ENCODE results near the gene ANKRD13B. TPM values are rescaled to one million over a fixed set of nuclear protein-coding genes. Genes with fewer than 3 reads are reported as not detected.

Gene ANKRD13B
- total and polyA plus RNA-seq, 2 of the 13 experiments (the other 11 are each of a cell fraction or from before 2014, with no cell fraction given), result 1.7 to 1.8 TPM

DNA sequence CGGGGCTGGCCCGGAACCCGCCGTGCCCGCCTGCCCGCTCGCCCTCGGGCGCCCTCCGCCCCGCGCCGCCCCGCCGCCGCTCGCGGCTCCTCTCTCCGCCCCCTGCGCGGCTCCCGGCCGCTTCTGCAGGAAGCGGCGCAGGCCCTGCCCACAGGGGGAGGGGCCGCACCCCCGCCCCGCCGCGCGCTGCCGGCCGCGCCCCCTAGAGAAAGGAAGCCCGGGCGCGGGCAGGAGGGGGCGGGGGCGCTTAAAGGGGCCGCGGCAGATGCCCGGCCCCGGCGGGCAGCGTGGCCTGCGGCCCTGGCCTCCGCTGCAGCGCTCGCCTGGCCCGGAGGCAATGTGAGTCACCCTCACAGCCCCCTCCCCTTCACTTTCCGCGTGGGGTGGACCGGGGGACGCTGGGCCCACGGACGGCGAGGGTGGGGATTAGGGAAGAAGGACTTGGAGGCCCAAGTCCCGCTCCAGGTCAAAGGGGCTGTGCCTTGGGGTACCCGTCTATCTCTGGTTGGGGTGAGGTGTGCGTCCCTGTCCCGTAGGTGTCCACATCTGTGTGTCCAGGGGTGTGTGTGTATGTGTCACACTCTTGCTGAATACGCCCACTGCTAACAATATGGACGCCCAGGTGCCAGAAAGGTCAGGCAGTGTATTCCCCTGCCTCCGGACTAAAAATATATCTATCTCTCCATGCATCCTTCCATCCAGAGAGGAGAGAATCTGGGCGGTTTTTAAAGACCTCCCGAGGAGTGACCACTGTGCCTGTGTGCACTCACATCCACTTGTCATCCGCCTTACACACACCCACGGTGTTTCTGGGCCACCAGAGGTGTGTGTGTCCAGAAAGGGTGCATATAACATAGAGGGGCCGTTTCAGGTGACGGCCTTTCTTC, 3.2 kb upstream of the ANKRD13B start, which contains the start of gene GIT1 (continued):
- TF ChIP-seq, protein P1, sequence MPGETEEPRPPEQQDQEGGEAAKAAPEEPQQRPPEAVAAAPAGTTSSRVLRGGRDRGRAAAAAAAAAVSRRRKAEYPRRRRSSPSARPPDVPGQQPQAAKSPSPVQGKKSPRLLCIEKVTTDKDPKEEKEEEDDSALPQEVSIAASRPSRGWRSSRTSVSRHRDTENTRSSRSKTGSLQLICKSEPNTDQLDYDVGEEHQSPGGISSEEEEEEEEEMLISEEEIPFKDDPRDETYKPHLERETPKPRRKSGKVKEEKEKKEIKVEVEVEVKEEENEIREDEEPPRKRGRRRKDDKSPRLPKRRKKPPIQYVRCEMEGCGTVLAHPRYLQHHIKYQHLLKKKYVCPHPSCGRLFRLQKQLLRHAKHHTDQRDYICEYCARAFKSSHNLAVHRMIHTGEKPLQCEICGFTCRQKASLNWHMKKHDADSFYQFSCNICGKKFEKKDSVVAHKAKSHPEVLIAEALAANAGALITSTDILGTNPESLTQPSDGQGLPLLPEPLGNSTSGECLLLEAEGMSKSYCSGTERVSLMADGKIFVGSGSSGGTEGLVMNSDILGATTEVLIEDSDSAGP (CRISPR knock-in tag; IDR thresholded peaks at IDR 0.05; ENCODE audit: borderline replicate concordance), result peak; percentile 99
- TF ChIP-seq HHEX (CRISPR knock-in tag; IDR thresholded peaks at IDR 0.05) (no peak), ZBTB2 (CRISPR knock-in tag; IDR thresholded peaks at IDR 0.05; ENCODE audit: low read depth) (peak; percentile 77), ATAD3A (CRISPR knock-in tag; IDR thresholded peaks at IDR 0.05) (no peak), MYNN (CRISPR knock-in tag; IDR thresholded peaks at IDR 0.05; ENCODE audit: low read depth) (no peak), SRF (IDR thresholded peaks at IDR 0.05; ENCODE audit: low read depth, low read length) (no peak), THAP11 (CRISPR knock-in tag; IDR thresholded peaks at IDR 0.05) (peak; percentile 53), HDAC1 (CRISPR knock-in tag; IDR thresholded peaks at IDR 0.05) (peak; percentile 61; the same call in 1 of the 2 replicates)
- TF ChIP-seq, protein P2, sequence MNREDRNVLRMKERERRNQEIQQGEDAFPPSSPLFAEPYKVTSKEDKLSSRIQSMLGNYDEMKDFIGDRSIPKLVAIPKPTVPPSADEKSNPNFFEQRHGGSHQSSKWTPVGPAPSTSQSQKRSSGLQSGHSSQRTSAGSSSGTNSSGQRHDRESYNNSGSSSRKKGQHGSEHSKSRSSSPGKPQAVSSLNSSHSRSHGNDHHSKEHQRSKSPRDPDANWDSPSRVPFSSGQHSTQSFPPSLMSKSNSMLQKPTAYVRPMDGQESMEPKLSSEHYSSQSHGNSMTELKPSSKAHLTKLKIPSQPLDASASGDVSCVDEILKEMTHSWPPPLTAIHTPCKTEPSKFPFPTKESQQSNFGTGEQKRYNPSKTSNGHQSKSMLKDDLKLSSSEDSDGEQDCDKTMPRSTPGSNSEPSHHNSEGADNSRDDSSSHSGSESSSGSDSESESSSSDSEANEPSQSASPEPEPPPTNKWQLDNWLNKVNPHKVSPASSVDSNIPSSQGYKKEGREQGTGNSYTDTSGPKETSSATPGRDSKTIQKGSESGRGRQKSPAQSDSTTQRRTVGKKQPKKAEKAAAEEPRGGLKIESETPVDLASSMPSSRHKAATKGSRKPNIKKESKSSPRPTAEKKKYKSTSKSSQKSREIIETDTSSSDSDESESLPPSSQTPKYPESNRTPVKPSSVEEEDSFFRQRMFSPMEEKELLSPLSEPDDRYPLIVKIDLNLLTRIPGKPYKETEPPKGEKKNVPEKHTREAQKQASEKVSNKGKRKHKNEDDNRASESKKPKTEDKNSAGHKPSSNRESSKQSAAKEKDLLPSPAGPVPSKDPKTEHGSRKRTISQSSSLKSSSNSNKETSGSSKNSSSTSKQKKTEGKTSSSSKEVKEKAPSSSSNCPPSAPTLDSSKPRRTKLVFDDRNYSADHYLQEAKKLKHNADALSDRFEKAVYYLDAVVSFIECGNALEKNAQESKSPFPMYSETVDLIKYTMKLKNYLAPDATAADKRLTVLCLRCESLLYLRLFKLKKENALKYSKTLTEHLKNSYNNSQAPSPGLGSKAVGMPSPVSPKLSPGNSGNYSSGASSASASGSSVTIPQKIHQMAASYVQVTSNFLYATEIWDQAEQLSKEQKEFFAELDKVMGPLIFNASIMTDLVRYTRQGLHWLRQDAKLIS (CRISPR knock-in tag; IDR thresholded peaks at IDR 0.05), result no peak
- TF ChIP-seq, protein P3, sequence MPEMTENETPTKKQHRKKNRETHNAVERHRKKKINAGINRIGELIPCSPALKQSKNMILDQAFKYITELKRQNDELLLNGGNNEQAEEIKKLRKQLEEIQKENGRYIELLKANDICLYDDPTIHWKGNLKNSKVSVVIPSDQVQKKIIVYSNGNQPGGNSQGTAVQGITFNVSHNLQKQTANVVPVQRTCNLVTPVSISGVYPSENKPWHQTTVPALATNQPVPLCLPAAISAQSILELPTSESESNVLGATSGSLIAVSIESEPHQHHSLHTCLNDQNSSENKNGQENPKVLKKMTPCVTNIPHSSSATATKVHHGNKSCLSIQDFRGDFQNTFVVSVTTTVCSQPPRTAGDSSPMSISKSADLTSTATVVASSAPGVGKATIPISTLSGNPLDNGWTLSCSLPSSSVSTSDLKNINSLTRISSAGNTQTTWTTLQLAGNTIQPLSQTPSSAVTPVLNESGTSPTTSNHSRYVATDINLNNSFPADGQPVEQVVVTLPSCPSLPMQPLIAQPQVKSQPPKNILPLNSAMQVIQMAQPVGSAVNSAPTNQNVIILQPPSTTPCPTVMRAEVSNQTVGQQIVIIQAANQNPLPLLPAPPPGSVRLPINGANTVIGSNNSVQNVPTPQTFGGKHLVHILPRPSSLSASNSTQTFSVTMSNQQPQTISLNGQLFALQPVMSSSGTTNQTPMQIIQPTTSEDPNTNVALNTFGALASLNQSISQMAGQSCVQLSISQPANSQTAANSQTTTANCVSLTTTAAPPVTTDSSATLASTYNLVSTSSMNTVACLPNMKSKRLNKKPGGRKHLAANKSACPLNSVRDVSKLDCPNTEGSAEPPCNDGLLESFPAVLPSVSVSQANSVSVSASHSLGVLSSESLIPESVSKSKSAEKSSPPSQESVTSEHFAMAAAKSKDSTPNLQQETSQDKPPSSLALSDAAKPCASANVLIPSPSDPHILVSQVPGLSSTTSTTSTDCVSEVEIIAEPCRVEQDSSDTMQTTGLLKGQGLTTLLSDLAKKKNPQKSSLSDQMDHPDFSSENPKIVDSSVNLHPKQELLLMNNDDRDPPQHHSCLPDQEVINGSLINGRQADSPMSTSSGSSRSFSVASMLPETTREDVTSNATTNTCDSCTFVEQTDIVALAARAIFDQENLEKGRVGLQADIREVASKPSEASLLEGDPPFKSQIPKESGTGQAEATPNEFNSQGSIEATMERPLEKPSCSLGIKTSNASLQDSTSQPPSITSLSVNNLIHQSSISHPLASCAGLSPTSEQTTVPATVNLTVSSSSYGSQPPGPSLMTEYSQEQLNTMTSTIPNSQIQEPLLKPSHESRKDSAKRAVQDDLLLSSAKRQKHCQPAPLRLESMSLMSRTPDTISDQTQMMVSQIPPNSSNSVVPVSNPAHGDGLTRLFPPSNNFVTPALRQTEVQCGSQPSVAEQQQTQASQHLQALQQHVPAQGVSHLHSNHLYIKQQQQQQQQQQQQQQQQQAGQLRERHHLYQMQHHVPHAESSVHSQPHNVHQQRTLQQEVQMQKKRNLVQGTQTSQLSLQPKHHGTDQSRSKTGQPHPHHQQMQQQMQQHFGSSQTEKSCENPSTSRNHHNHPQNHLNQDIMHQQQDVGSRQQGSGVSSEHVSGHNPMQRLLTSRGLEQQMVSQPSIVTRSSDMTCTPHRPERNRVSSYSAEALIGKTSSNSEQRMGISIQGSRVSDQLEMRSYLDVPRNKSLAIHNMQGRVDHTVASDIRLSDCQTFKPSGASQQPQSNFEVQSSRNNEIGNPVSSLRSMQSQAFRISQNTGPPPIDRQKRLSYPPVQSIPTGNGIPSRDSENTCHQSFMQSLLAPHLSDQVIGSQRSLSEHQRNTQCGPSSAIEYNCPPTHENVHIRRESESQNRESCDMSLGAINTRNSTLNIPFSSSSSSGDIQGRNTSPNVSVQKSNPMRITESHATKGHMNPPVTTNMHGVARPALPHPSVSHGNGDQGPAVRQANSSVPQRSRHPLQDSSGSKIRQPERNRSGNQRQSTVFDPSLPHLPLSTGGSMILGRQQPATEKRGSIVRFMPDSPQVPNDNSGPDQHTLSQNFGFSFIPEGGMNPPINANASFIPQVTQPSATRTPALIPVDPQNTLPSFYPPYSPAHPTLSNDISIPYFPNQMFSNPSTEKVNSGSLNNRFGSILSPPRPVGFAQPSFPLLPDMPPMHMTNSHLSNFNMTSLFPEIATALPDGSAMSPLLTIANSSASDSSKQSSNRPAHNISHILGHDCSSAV (CRISPR knock-in tag; IDR thresholded peaks at IDR 0.05; ENCODE audit: borderline replicate concordance), result no peak

All from HepG2 (cell line).